Lower leg skin (tissue), 3 donors: ENCODE data around the gene NCF2.

Source experiments
- CTCF ChIP-seq, 3 donors: fragments of 450-650 bp; IDR thresholded peaks; one replicate each; pipeline ENCODE4 v1.5.1; 2016; ENCODE audit warnings: antibody characterized with exemption in 3 of 3, mild to moderate bottlenecking in 3 of 3, moderate library complexity in 2 of 3
- POLR2A ChIP-seq, 2 donors: fragments of 450-650 bp; IDR thresholded peaks; one replicate each; pipeline ENCODE4 v1.6.1; 2016 to 2017; ENCODE audit warnings: antibody characterized with exemption in 2 of 2, mild to moderate bottlenecking in 1 of 2, moderate library complexity in 1 of 2

- TF ChIP-seq POLR2A (IDR thresholded peaks at IDR 0.05), result no peak
- TF ChIP-seq CTCF (IDR thresholded peaks at IDR 0.05), result no peak
Observed at GRCh38 chr1:183586455-183586854, 3.8 kb downstream of the NCF2 start.
